ENCODE results near the gene MYL4. TPM values are rescaled to one million over a fixed set of nuclear protein-coding genes. Genes with fewer than 3 reads are reported as not detected.
"Not testable (repeated sequence)": the region's sequence is repeated elsewhere in the genome, so short reads cannot be mapped to it uniquely, and the experiment has no call there.

MYL4 gene
- total RNA-seq, 1 experiment from 2014 or later: 1.6 TPM

DNA sequence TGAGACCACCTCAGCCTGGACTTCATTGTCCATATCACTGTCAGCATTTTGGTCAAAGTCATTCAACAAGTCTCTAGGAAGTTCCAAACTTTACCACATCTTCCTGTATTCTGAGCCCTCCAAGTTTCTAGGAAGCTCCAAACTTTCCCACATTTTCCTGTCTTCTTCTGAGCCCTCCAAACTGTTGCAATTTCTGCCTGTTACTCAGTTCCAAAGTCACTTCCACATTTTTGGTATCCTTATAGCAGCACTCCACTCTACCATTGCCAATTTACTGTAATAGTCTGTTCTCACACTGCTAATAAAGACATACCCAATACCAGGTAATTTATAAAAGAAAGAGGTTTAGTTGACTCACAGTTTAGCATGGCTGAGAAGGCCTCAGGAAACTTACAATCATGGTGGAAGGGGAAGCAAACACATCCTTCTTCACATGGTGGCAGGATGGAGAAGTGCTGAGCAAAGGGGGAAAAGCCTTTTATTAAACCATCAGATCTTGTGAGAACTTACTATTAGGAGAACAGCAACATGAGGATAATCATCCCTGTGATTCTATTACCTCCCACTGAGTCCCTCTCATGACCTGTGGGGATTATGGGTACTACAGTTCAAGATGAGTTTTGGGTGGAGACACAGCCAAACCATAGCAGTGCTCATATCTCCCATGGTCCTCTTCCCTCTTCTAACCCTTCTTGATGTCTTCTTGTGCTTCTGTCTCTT lies 60.6 kb downstream of the MYL4 start:
- H3K4me2 ChIP-seq (ENCODE audit: low read length); CTCF ChIA-PET: not testable (repeated sequence)

GRCh38 chr17:47270946-47271705 lies 62.0 kb downstream of the MYL4 start:
- no peak overlapping the region for H3K4me3 ChIP-seq (ENCODE audit: low read length)
- no peaks in the 10 kb centered on the region for H3K27me3 ChIP-seq (ENCODE audit: low read length)
- H3K9me3 ChIP-seq (ENCODE audit: low read length): no peaks in the 10 kb centered on the region
- peaks cover 40% of the 10 kb centered on the region for H3K4me1 ChIP-seq (ENCODE audit: insufficient read depth, low read length)
- DNase-seq: no peak
- no peaks in the 10 kb centered on the region for H3K79me2 ChIP-seq (ENCODE audit: low read length)
- no peak overlapping the region for H2AFZ ChIP-seq (ENCODE audit: low read length)
- intact Hi-C loops (cut with micrococcal nuclease): no loop called here
- ChIA-PET CTCF (no interaction called here), POLR2A (ENCODE audit: unreplicated experiment) (no interaction called here)
- no peaks in the 10 kb centered on the region for H3F3A ChIP-seq (ENCODE audit: low read length, unreplicated experiment)
- no TSS peak for BruUV-seq (replicated peaks)
- no peaks in the 10 kb centered on the region for H3K36me3 ChIP-seq (ENCODE audit: low read depth, low read length)
- H3K9me2 ChIP-seq (replicated peaks; ENCODE audit: low read length): no peaks in the 10 kb centered on the region
- H3K27ac ChIP-seq (ENCODE audit: low read length): no peak overlapping the region
- H4K20me1 ChIP-seq (ENCODE audit: low read length): no peaks in the 10 kb centered on the region
- TF ChIP-seq EZH2 (IDR thresholded peaks at IDR 0.05; ENCODE audit: low read length, unreplicated experiment): no peak
- no peak for TF ChIP-seq EZH2phosphoT487 (IDR thresholded peaks at IDR 0.05; ENCODE audit: borderline replicate concordance, low read length)
- TF ChIP-seq, protein P1, sequence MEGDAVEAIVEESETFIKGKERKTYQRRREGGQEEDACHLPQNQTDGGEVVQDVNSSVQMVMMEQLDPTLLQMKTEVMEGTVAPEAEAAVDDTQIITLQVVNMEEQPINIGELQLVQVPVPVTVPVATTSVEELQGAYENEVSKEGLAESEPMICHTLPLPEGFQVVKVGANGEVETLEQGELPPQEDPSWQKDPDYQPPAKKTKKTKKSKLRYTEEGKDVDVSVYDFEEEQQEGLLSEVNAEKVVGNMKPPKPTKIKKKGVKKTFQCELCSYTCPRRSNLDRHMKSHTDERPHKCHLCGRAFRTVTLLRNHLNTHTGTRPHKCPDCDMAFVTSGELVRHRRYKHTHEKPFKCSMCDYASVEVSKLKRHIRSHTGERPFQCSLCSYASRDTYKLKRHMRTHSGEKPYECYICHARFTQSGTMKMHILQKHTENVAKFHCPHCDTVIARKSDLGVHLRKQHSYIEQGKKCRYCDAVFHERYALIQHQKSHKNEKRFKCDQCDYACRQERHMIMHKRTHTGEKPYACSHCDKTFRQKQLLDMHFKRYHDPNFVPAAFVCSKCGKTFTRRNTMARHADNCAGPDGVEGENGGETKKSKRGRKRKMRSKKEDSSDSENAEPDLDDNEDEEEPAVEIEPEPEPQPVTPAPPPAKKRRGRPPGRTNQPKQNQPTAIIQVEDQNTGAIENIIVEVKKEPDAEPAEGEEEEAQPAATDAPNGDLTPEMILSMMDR (conservative IDR thresholded peaks at IDR 0.05; ENCODE audit: low read depth, low read length): no peak
- ATAC-seq: no peak
- no peak overlapping the region for H3K9ac ChIP-seq (ENCODE audit: low read length)
- H3K4me2 ChIP-seq (ENCODE audit: low read length): no peak overlapping the region

More for the DNA sequence above, 60.6 kb downstream of the MYL4 start:
- H3K9me2 ChIP-seq (replicated peaks; ENCODE audit: low read length); H3F3A ChIP-seq (ENCODE audit: low read length, unreplicated experiment); H3K36me3 ChIP-seq (ENCODE audit: low read depth, low read length); H4K20me1 ChIP-seq (ENCODE audit: low read length); H2AFZ ChIP-seq (ENCODE audit: low read length); H3K27me3 ChIP-seq (ENCODE audit: low read length); H3K79me2 ChIP-seq (ENCODE audit: low read length); BruUV-seq (replicated peaks); ATAC-seq; intact Hi-C loops (cut with micrococcal nuclease); H3K9me3 ChIP-seq (ENCODE audit: low read length); POLR2A ChIA-PET (ENCODE audit: unreplicated experiment); H3K27ac ChIP-seq (ENCODE audit: low read length); DNase-seq; H3K4me3 ChIP-seq (ENCODE audit: low read length); H3K9ac ChIP-seq (ENCODE audit: low read length): not testable (repeated sequence)
- H3K4me1 ChIP-seq (ENCODE audit: insufficient read depth, low read length): peaks cover 36% of the 10 kb centered on the region

DNA sequence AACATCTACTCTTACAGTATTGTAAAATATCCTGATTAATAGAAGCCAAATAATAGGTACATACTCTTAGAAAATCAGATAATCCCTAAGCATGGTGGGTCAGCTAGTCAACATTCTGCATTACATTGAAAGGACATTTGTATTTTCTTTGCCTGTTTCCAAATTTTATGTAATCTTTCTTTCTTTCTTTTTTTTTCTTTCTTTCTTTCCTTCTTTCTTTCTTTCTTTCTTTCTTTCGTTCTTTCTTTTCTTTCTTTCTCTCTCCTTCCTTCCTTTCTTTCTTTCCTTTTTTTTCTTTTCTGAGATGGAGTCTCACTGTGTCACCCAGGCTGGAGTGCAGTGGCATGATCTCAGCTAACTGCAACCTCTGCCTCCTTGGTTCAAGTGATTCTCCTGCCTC lies 63.3 kb downstream of the MYL4 start:
- ATAC-seq: no peak
- H3K4me3 ChIP-seq (ENCODE audit: low read length): no peak overlapping the region
- TF ChIP-seq EZH2phosphoT487 (IDR thresholded peaks at IDR 0.05; ENCODE audit: borderline replicate concordance, low read length) (no peak), EZH2 (IDR thresholded peaks at IDR 0.05; ENCODE audit: low read length, unreplicated experiment) (no peak)
- TF ChIP-seq, protein P1 (conservative IDR thresholded peaks at IDR 0.05; ENCODE audit: low read depth, low read length): no peak
- peaks cover 34% of the 10 kb centered on the region for H3K4me1 ChIP-seq (ENCODE audit: insufficient read depth, low read length)
- DNase-seq: no peak
- no peaks in the 10 kb centered on the region for H3K9me2 ChIP-seq (replicated peaks; ENCODE audit: low read length)
- no TSS peak for BruUV-seq (replicated peaks)
- no peaks in the 10 kb centered on the region for H3F3A ChIP-seq (ENCODE audit: low read length, unreplicated experiment)
- H4K20me1 ChIP-seq (ENCODE audit: low read length): no peaks in the 10 kb centered on the region
- no peak overlapping the region for H3K9ac ChIP-seq (ENCODE audit: low read length)
- POLR2A ChIA-PET (ENCODE audit: unreplicated experiment): no interaction called here
- H3K36me3 ChIP-seq (ENCODE audit: low read depth, low read length): no peaks in the 10 kb centered on the region
- H3K27ac ChIP-seq (ENCODE audit: low read length): no peak overlapping the region
- CTCF ChIA-PET: no interaction called here
- no peak overlapping the region for H2AFZ ChIP-seq (ENCODE audit: low read length)
- no peaks in the 10 kb centered on the region for H3K9me3 ChIP-seq (ENCODE audit: low read length)
- no peak overlapping the region for H3K4me2 ChIP-seq (ENCODE audit: low read length)
- intact Hi-C loops (cut with micrococcal nuclease): no loop called here
- H3K27me3 ChIP-seq (ENCODE audit: low read length): no peaks in the 10 kb centered on the region
- H3K79me2 ChIP-seq (ENCODE audit: low read length): no peaks in the 10 kb centered on the region

Data from PC-3 (cell line).